ENCODE data around the gene SCPEP1.

Gene SCPEP1

DNA sequence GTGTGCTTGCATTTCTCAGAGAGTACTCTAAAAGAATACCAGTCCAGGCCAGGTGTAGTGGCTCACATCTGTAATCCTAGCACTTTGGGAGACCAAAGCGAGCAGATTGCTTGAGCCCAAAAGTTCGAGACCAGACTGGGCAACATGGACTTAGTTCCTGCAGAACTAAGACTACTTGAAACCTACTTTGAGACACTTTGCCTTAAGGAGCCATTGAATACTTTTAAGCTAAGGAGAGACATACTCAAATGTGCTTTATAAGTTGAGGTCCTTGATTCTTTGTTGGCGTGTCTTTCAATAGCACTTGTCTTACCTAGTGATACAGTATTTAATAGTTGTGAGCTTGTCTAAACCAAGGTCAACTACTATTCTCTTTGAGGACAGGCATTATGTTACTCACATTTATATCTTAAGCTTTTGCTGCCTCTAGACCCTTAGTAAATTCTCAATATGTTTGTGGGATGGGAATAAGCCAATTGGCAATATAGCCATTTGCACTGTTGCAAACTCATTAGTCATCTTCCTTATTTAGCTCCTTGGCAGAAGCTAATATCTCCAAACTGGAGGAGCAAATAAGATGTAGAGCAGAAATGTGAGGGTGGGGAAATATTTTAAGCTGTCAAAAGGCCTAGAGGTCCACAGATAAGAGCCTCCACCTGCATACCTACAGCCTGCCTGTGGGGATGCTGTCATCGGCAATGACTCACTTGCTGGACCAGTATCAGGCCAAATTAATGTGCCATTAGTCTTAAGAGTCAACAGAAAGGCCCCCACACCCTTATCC is 16.3 kb downstream of the SCPEP1 start:
- H3K27ac ChIP-seq: no peak overlapping the region

GRCh38 chr17:56995766-56996165 is 17.8 kb downstream of the SCPEP1 start:
- no peak for TF ChIP-seq CTCF (IDR thresholded peaks at IDR 0.05; ENCODE audit: low read depth, low read length)
- Histone ChIP-seq H3K4me3 (ENCODE audit: low read depth, low read length) (no peak overlapping the region), H3K27me3 (ENCODE audit: insufficient read depth, low read depth, severe bottlenecking) (no peaks in the 10 kb centered on the region), H3K9me3 (ENCODE audit: severe bottlenecking) (no peaks in the 10 kb centered on the region), H3K27ac (no peak overlapping the region), H3K36me3 (peaks cover 27% of the 10 kb centered on the region)
- DNase-seq: no peak

More for the DNA sequence above, 16.3 kb downstream of the SCPEP1 start:
- DNase-seq: no peak
- no peak overlapping the region for H3K4me3 ChIP-seq (ENCODE audit: low read depth, low read length)
- no peak for TF ChIP-seq CTCF (IDR thresholded peaks at IDR 0.05; ENCODE audit: low read depth, low read length)
- no peaks in the 10 kb centered on the region for H3K9me3 ChIP-seq (ENCODE audit: severe bottlenecking)
- H3K36me3 ChIP-seq: peaks cover 29% of the 10 kb centered on the region
- no peaks in the 10 kb centered on the region for H3K27me3 ChIP-seq (ENCODE audit: insufficient read depth, low read depth, severe bottlenecking)

DNA sequence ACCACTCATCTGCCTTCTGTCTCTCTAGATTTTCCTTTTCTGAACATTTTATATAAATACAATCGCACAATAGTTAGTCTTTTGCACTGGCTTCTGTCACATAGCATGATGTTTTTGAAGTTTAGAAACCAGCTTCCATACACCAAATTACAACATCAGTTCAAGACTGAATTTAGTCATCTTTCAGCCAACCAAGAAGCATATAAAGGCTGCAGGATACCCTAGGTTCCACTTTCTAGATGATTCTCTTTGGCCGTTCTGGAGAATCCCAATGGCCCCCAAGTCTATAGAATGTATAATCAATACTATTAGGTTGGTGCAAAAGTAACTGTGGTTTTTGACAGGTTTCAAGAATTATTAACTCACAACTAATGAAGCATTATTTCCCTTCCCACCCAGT is 19.4 kb downstream of the SCPEP1 start:
- Histone ChIP-seq H3K27ac (no peak overlapping the region), H3K4me3 (ENCODE audit: low read depth, low read length) (no peak overlapping the region), H3K27me3 (ENCODE audit: insufficient read depth, low read depth, severe bottlenecking) (no peaks in the 10 kb centered on the region), H3K36me3 (peaks cover 36% of the 10 kb centered on the region), H3K9me3 (ENCODE audit: severe bottlenecking) (no peaks in the 10 kb centered on the region)
- no peak for TF ChIP-seq CTCF (IDR thresholded peaks at IDR 0.05; ENCODE audit: low read depth, low read length)
- DNase-seq: no peak

DNA sequence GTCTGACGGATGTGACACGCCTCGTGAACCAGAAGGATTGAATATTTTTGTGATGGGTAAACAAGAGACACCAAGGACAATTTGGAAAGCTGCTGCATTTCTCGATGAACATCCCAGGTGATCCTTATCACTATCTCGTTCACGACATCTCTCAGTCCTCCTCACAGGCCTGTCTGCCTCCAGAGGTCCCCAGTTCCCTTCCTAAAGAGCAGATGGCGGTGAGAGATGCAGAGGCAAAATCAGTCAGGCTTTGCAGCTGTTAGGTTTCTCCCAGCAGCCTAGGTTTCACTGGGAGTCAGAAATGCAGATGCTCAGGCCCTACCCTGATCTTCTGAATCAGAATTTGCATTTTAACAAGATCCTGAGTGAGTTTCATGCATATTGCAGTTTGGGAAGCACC is 23.6 kb downstream of the SCPEP1 start:
- TF ChIP-seq CTCF (IDR thresholded peaks at IDR 0.05; ENCODE audit: low read depth, low read length): peak; percentile 27; the same call in 1 of the 2 replicates
- no peak for DNase-seq
- no peak overlapping the region for H3K4me3 ChIP-seq (ENCODE audit: low read depth, low read length)
- H3K27ac ChIP-seq: no peak overlapping the region
- H3K36me3 ChIP-seq: peaks cover 32% of the 10 kb centered on the region
- no peaks in the 10 kb centered on the region for H3K9me3 ChIP-seq (ENCODE audit: severe bottlenecking)
- H3K27me3 ChIP-seq (ENCODE audit: insufficient read depth, low read depth, severe bottlenecking): no peaks in the 10 kb centered on the region

GRCh38 chr17:57002904-57003303 is 25.0 kb downstream of the SCPEP1 start:
- no peaks in the 10 kb centered on the region for H3K9me3 ChIP-seq (ENCODE audit: severe bottlenecking)
- no peak overlapping the region for H3K4me3 ChIP-seq (ENCODE audit: low read depth, low read length)
- H3K36me3 ChIP-seq: peaks cover 24% of the 10 kb centered on the region
- no peak overlapping the region for H3K27ac ChIP-seq
- DNase-seq: no peak
- no peaks in the 10 kb centered on the region for H3K27me3 ChIP-seq (ENCODE audit: insufficient read depth, low read depth, severe bottlenecking)
- TF ChIP-seq CTCF (IDR thresholded peaks at IDR 0.05; ENCODE audit: low read depth, low read length): no peak

Measured in WERI-Rb-1 (cell line).